Liver (tissue), 3 donors: ENCODE data around the gene FAM43A.

Experiments used
- CTCF ChIP-seq: fragments of 150-350 bp; IDR thresholded peaks from 2 replicates; pipeline ENCODE4 v1.5.1; 2017; ENCODE audit warnings: improper control_type of control experiment, low read depth, low read length; ENCODE audit not compliant: missing input control
- EGR1 ChIP-seq, 2 donors: IDR thresholded peaks; 2 replicates each; pipeline ENCODE4 v1.6.1; 2016 to 2018; ENCODE audit warnings: antibody characterized with exemption in 2 of 2, low read depth in 2 of 2
- GABPA ChIP-seq, 2 donors: IDR thresholded peaks in 1 of 2; conservative IDR thresholded peaks in 1 of 2; 2 replicates each; pipeline ENCODE4 v1.6.1; 2016; ENCODE audit warnings: antibody characterized with exemption in 2 of 2, mild to moderate bottlenecking in 1 of 2, moderate library complexity in 1 of 2
- HNF4A ChIP-seq, 2 donors: conservative IDR thresholded peaks; 2 replicates each; pipeline ENCODE4 v1.6.1; 2016; ENCODE audit warnings: antibody characterized with exemption in 2 of 2, mild to moderate bottlenecking in 2 of 2
- JUND ChIP-seq, 2 donors: IDR thresholded peaks; 2 replicates each; pipeline ENCODE4 v1.6.1; 2016; ENCODE audit warnings: antibody characterized with exemption in 2 of 2
- MAX ChIP-seq: IDR thresholded peaks from 2 replicates; pipeline ENCODE4 v1.6.1; 2016; ENCODE audit warnings: antibody characterized with exemption
- NR2F2 ChIP-seq: IDR thresholded peaks from 2 replicates; pipeline ENCODE4 v1.6.1; 2016; ENCODE audit warnings: antibody characterized with exemption
- SP1 ChIP-seq: IDR thresholded peaks from 2 replicates; pipeline ENCODE4 v1.6.1; 2018; ENCODE audit warnings: antibody characterized with exemption, mild to moderate bottlenecking
- TAF1 ChIP-seq: conservative IDR thresholded peaks from 2 replicates; pipeline ENCODE4 v1.6.1; 2016; ENCODE audit warnings: antibody characterized with exemption, mild to moderate bottlenecking
- YY1 ChIP-seq: IDR thresholded peaks from 2 replicates; pipeline ENCODE4 v1.6.1; 2016; ENCODE audit warnings: antibody characterized with exemption, mild to moderate bottlenecking
- TF ChIP-seq, protein P1 (sequence below): IDR thresholded peaks from 2 replicates; pipeline ENCODE4 v1.6.1; 2016; ENCODE audit warnings: antibody characterized with exemption, mild to moderate bottlenecking
- donor health status: healthy.
- donor health status: healthy.

GRCh38 chr3:194718079-194718478, 32.4 kb downstream of the FAM43A start:
- no peak for TF ChIP-seq MAX
- TF ChIP-seq, protein P1, sequence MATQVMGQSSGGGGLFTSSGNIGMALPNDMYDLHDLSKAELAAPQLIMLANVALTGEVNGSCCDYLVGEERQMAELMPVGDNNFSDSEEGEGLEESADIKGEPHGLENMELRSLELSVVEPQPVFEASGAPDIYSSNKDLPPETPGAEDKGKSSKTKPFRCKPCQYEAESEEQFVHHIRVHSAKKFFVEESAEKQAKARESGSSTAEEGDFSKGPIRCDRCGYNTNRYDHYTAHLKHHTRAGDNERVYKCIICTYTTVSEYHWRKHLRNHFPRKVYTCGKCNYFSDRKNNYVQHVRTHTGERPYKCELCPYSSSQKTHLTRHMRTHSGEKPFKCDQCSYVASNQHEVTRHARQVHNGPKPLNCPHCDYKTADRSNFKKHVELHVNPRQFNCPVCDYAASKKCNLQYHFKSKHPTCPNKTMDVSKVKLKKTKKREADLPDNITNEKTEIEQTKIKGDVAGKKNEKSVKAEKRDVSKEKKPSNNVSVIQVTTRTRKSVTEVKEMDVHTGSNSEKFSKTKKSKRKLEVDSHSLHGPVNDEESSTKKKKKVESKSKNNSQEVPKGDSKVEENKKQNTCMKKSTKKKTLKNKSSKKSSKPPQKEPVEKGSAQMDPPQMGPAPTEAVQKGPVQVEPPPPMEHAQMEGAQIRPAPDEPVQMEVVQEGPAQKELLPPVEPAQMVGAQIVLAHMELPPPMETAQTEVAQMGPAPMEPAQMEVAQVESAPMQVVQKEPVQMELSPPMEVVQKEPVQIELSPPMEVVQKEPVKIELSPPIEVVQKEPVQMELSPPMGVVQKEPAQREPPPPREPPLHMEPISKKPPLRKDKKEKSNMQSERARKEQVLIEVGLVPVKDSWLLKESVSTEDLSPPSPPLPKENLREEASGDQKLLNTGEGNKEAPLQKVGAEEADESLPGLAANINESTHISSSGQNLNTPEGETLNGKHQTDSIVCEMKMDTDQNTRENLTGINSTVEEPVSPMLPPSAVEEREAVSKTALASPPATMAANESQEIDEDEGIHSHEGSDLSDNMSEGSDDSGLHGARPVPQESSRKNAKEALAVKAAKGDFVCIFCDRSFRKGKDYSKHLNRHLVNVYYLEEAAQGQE: no peak
- no peak for TF ChIP-seq CTCF
- no peak for TF ChIP-seq JUND (IDR thresholded peaks at IDR 0.05)
- no peak for TF ChIP-seq NR2F2
- TF ChIP-seq EGR1 (IDR thresholded peaks at IDR 0.05; ENCODE audit: low read depth in 2 of 2): no peak
- TF ChIP-seq HNF4A (conservative IDR thresholded peaks at IDR 0.05): no peak
- TF ChIP-seq GABPA (IDR thresholded peaks at IDR 0.05 in 1 of 2, conservative IDR thresholded peaks at IDR 0.05 in 1 of 2): no peak
- no peak for TF ChIP-seq YY1
- TF ChIP-seq SP1: no peak
- TF ChIP-seq TAF1: no peak
